B cell (primary cell): Measurements from ENCODE around the gene KDF1. TPM values are rescaled to one million over a fixed set of nuclear protein-coding genes. Genes with fewer than 3 reads are reported as not detected.

ENCODE experiments used
- ATAC-seq: fragments of 200-7000 bp; cut with Tn5 transposase; one replicate; pipeline ENCODE4 v1.10.0; 2021; ENCODE audit warnings: low read depth, mild to moderate bottlenecking, moderate number of reproducible peaks, moderate library complexity
- CTCF ChIA-PET: fragments of 350-600 bp; sonication (Branson Sonifier 250); formaldehyde crosslinking; loops from one replicate; lab custom pipeline; 2021; ENCODE audit warnings: antibody characterized with exemption, inconsistent platforms; lab: Charles Lee
- POLR2A ChIA-PET: fragments of 350-600 bp; sonication (Branson Sonifier 250); formaldehyde crosslinking; loops from one replicate; lab custom pipeline; 2021; ENCODE audit warnings: antibody characterized with exemption; lab: Charles Lee
- DNase-seq: peaks from one replicate; pipeline ENCODE4 v3.0.0; 2013
- H2AFZ ChIP-seq: 2 replicates; pipeline ENCODE4 v1.6.1; 2012; ENCODE audit warnings: mild to moderate bottlenecking, low read depth, low read length; ENCODE audit not compliant: insufficient read depth, poor library complexity, severe bottlenecking
- H3K27ac ChIP-seq, 2 donors: 1 replicate in 1 of 2; 2 replicates in 1 of 2; pipeline ENCODE4 v1.5.1; 2012 to 2013; ENCODE audit warnings: low read length in 2 of 2, mild to moderate bottlenecking in 2 of 2, moderate library complexity in 1 of 2
- H3K27me3 ChIP-seq, 4 experiments: fragments of 200-600 bp in 1 of 4; sonication (generic) in 1 of 4; replicated peaks in 1 of 4; 1 replicate in 2 of 4; 2 replicates in 2 of 4; pipeline versions ENCODE4 v1.6.1 to v1.7.0; 2013 to 2016; ENCODE audit warnings: low read length in 3 of 4, mild to moderate bottlenecking in 2 of 4, mixed read lengths in 1 of 4, moderate library complexity in 1 of 4; ENCODE audit not compliant: insufficient read depth in 4 of 4, control insufficient read depth in 3 of 4; ENCODE audit errors: control extremely low read depth in 1 of 4
- H3K36me3 ChIP-seq, 2 experiments: replicated peaks in 1 of 2; 1 replicate in 1 of 2; 2 replicates in 1 of 2; pipeline versions ENCODE4 v1.6.1 to v1.7.1; 2013; ENCODE audit warnings: low read length in 1 of 2; ENCODE audit not compliant: insufficient read depth in 2 of 2, control insufficient read depth in 1 of 2; ENCODE audit errors: control extremely low read depth in 1 of 2, extremely low read depth in 1 of 2
- H3K4me1 ChIP-seq, 2 donors: fragments of 200-600 bp in 1 of 2; sonication (generic) in 1 of 2; 1 replicate in 1 of 2; 2 replicates in 1 of 2; pipeline versions ENCODE4 v1.5.1 to v1.6.1; 2013 to 2017; ENCODE audit warnings: low read length in 2 of 2; ENCODE audit not compliant: control insufficient read depth in 2 of 2, insufficient read depth in 2 of 2
- H3K4me2 ChIP-seq: replicated peaks from 2 replicates; pipeline ENCODE3; 2012; ENCODE audit warnings: mild to moderate bottlenecking, low read depth, low read length; ENCODE audit not compliant: poor library complexity, severe bottlenecking
- H3K4me3 ChIP-seq, 5 experiments: fragments of 200-600 bp in 1 of 5; sonication (generic) in 1 of 5; 1 replicate in 3 of 5; 2 replicates in 2 of 5; pipeline versions ENCODE4 v1.5.1 to v1.7.0; 2011 to 2016; ENCODE audit warnings: low read length in 4 of 5, mild to moderate bottlenecking in 4 of 5, low read depth in 2 of 5, control low read depth in 1 of 5, moderate library complexity in 1 of 5; ENCODE audit not compliant: insufficient read depth in 1 of 5; ENCODE audit errors: control extremely low read depth in 1 of 5, extremely low read depth in 1 of 5
- H3K79me2 ChIP-seq: fragments of 200-600 bp; sonication (generic); one replicate; pipeline ENCODE4 v1.6.0; 2016; ENCODE audit warnings: low read length; ENCODE audit not compliant: control insufficient read depth, insufficient read depth
- H3K9ac ChIP-seq: fragments of 200-600 bp; sonication (generic); 2 replicates; pipeline ENCODE4 v1.6.1; 2017; ENCODE audit warnings: mild to moderate bottlenecking, low read length, moderate library complexity
- H3K9me3 ChIP-seq, 3 donors: one replicate each; pipeline versions ENCODE4 v1.6.1 to v1.7.1; 2013; ENCODE audit warnings: low read length in 2 of 3; ENCODE audit not compliant: control insufficient read depth in 2 of 3, insufficient read depth in 1 of 3; ENCODE audit errors: control extremely low read depth in 1 of 3
- H4K20me1 ChIP-seq: 2 replicates; pipeline ENCODE4 v1.6.0; 2012; ENCODE audit warnings: mild to moderate bottlenecking, low read length; ENCODE audit not compliant: insufficient read depth, control insufficient read depth, poor library complexity, severe bottlenecking
- H3K27ac Mint-ChIP-seq: one replicate; pipeline ENCODE4 v1.8.0; 2021; ENCODE audit warnings: mixed read lengths
- H3K27me3 Mint-ChIP-seq: one replicate; pipeline ENCODE4 v1.8.0; 2021; ENCODE audit warnings: mixed read lengths
- H3K4me1 Mint-ChIP-seq: one replicate; pipeline ENCODE4 v1.8.0; 2021; ENCODE audit warnings: mixed read lengths
- H3K4me3 Mint-ChIP-seq: one replicate; pipeline ENCODE4 v1.8.0; 2021; ENCODE audit warnings: mixed read lengths
- H3K9me3 Mint-ChIP-seq: one replicate; pipeline ENCODE4 v1.8.0; 2022; ENCODE audit warnings: mixed read lengths; ENCODE audit not compliant: insufficient read depth
- EZH2 ChIP-seq: IDR thresholded peaks from 2 replicates; pipeline ENCODE4 v1.6.1; 2012; ENCODE audit warnings: borderline replicate concordance, low read depth, mild to moderate bottlenecking, moderate library complexity, low read length; ENCODE audit not compliant: insufficient read depth, poor library complexity, severe bottlenecking
- WGBS: methylation state at CpG from one replicate; pipeline ENCODE4 v1.1.5; 2013; ENCODE audit warnings: missing lambda C conversion rate; ENCODE audit not compliant: insufficient coverage; 5-methylcytosine and 5-hydroxymethylcytosine counted together
- intact Hi-C: fragments of 100-400 bp; cut with micrococcal nuclease; formaldehyde crosslinking; loops from one replicate; pipeline ENCODE4 v1.10.0; 2022
- polyA plus RNA-seq: library from polyadenylated mRNA; depleted of rRNA; stranded (reverse); fragments of >200 nt; gene quantifications from 2 replicates; pipeline ENCODE4 v1.2.3, GENCODE V29; 2012
- total RNA-seq, 2 donors: library from RNA; stranded (reverse); fragments of 120-200 nt in 1 of 2; gene quantifications; 1 replicate in 1 of 2; 2 replicates in 1 of 2; pipeline versions ENCODE4 v1.2.3 to v1.2.4, GENCODE V29; 2013 to 2022
- TF ChIP-seq, protein P1 (sequence below): fragments of 200-600 bp; IDR thresholded peaks from one replicate; pipeline ENCODE4 v1.8.0; 2022; ENCODE audit warnings: antibody characterized with exemption, mild to moderate bottlenecking

Gene KDF1
- total and polyA plus RNA-seq, 2 donors (not counting 1 experiment from before 2014, with no cell fraction given): 0.74 to 2.6 TPM

DNA sequence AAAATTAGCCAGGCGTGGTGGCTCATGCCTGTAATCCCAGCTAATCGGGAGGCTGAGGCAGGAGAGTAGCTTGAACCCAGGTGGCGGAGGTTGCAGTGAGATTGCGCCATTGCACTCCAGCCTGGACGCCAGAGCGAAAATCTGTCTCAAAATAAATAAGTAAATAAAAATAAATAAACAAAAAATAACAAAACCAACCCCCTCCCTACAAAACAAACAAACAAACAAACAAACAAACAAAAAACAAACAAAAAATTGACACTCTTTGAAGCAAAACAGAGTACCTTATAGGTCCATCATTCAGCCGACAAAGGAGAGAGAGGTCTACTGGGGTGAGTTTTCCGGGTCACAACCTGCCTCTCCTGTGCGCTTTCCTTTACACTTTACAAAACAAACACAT is 5.4 kb upstream of the KDF1 start:
- H3K9me3 ChIP-seq: no peaks in the 10 kb centered on the region
- no peak for TF ChIP-seq EZH2
- TF ChIP-seq, protein P1, sequence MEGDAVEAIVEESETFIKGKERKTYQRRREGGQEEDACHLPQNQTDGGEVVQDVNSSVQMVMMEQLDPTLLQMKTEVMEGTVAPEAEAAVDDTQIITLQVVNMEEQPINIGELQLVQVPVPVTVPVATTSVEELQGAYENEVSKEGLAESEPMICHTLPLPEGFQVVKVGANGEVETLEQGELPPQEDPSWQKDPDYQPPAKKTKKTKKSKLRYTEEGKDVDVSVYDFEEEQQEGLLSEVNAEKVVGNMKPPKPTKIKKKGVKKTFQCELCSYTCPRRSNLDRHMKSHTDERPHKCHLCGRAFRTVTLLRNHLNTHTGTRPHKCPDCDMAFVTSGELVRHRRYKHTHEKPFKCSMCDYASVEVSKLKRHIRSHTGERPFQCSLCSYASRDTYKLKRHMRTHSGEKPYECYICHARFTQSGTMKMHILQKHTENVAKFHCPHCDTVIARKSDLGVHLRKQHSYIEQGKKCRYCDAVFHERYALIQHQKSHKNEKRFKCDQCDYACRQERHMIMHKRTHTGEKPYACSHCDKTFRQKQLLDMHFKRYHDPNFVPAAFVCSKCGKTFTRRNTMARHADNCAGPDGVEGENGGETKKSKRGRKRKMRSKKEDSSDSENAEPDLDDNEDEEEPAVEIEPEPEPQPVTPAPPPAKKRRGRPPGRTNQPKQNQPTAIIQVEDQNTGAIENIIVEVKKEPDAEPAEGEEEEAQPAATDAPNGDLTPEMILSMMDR: no peak
- H3K36me3 ChIP-seq: no peaks in the 10 kb centered on the region
- intact Hi-C loops: no loop called here
- DNase-seq (no peak), ATAC-seq (no peak)
- H3K4me3 Mint-ChIP-seq: no peak overlapping the region
- peaks cover 34% of the 10 kb centered on the region for H3K27me3 Mint-ChIP-seq
- no peak overlapping the region for H3K27ac Mint-ChIP-seq
- H2AFZ ChIP-seq: no peak overlapping the region
- ChIA-PET CTCF (interaction anchor here (0.6 to 1.0 kb wide), 2 partner anchors 32 to 254 kb away, joined by 3 read pairs; no protein-coding TSS in a partner anchor), POLR2A (no interaction called here)
- H3K4me1 Mint-ChIP-seq: peaks cover 1% of the 10 kb centered on the region
- 100% methylated on average over 1 of the region's 9 CpGs for WGBS
- no peak overlapping the region for H3K4me3 ChIP-seq
- H3K27me3 ChIP-seq: peaks cover 0 to 18% (median 1%) of the 10 kb centered on the region in 4 experiments
- H3K27ac ChIP-seq: no peak overlapping the region
- no peaks in the 10 kb centered on the region for H4K20me1 ChIP-seq
- H3K9me3 Mint-ChIP-seq: no peaks in the 10 kb centered on the region
- no peak overlapping the region for H3K9ac ChIP-seq
- H3K4me1 ChIP-seq: peaks cover 2 to 3% of the 10 kb centered on the region in 2 donors
- no peaks in the 10 kb centered on the region for H3K79me2 ChIP-seq
- no peak overlapping the region for H3K4me2 ChIP-seq

DNA sequence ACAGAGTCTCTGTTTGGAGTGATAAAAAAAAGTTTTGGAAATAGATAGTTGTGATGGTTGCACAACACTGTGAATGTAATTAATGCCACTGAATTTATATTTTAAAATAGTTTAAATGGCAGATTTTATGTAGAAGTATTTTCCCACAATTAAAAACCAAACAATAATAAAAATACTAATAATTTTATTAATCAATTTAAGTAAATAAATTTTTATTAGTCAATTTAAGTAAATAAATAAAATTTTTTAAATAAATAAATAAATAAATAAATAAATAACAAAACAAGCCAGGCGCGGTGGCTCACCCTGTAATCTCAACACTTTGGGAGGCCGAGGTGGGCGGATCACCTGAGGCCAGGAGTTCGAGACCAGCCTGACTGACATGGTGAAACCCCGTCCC is 4.9 kb upstream of the KDF1 start:
- DNase-seq (no peak), ATAC-seq (no peak)
- H3K9me3 Mint-ChIP-seq: no peaks in the 10 kb centered on the region
- no peak for TF ChIP-seq EZH2
- TF ChIP-seq, protein P1: no peak
- intact Hi-C loops: no loop called here
- no peaks in the 10 kb centered on the region for H3K36me3 ChIP-seq
- no peak overlapping the region for H3K4me3 Mint-ChIP-seq
- H4K20me1 ChIP-seq: no peaks in the 10 kb centered on the region
- peaks cover 0 to 18% (median 1%) of the 10 kb centered on the region in 4 experiments for H3K27me3 ChIP-seq
- no peak overlapping the region for H2AFZ ChIP-seq
- H3K79me2 ChIP-seq: no peaks in the 10 kb centered on the region
- 90% methylated on average over 5 of the region's 6 CpGs for WGBS
- H3K4me3 ChIP-seq: no peak overlapping the region
- peaks cover 4 to 7% of the 10 kb centered on the region in 2 donors for H3K4me1 ChIP-seq
- no peaks in the 10 kb centered on the region for H3K9me3 ChIP-seq
- ChIA-PET CTCF (no interaction called here), POLR2A (no interaction called here)
- H3K27ac Mint-ChIP-seq: no peak overlapping the region
- peaks cover 32% of the 10 kb centered on the region for H3K27me3 Mint-ChIP-seq
- no peak overlapping the region for H3K4me2 ChIP-seq
- peaks cover 5% of the 10 kb centered on the region for H3K4me1 Mint-ChIP-seq
- H3K9ac ChIP-seq: no peak overlapping the region
- H3K27ac ChIP-seq: no peak overlapping the region
